Tibial nerve (tissue), 4 donors: ENCODE results near the gene PASD1.

Experiments used
- EP300 ChIP-seq, 2 donors: sonication (generic); formaldehyde crosslinking; IDR thresholded peaks; one replicate each; pipeline ENCODE4 v1.6.1; 2017; ENCODE audit warnings: antibody characterized with exemption in 2 of 2, mild to moderate bottlenecking in 1 of 2
- TF ChIP-seq, protein P1 (sequence below), 5 experiments: fragments of 200-600 bp in 3 of 5; fragments of 450-650 bp in 2 of 5; sonication (generic) in 3 of 5; IDR thresholded peaks; one replicate each; pipeline ENCODE4 v1.5.1; 2016 to 2019; ENCODE audit warnings: antibody characterized with exemption in 5 of 5, mild to moderate bottlenecking in 3 of 5, moderate library complexity in 2 of 5

DNA sequence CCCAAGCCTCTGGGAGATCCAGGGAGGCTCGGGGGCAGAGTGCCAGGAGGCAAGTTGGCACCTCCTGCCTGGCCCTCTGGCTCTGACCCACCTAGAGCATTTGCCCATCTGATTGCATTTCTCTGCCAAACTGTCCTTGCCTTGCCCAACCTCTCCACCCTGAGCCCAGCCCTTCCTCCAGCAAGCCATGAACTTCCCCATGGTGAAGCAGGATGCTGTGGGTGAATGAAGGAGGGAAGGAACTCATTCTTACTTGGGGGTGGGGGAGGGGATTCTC lies 161.8 kb downstream of the PASD1 start:
- TF ChIP-seq, protein P1, sequence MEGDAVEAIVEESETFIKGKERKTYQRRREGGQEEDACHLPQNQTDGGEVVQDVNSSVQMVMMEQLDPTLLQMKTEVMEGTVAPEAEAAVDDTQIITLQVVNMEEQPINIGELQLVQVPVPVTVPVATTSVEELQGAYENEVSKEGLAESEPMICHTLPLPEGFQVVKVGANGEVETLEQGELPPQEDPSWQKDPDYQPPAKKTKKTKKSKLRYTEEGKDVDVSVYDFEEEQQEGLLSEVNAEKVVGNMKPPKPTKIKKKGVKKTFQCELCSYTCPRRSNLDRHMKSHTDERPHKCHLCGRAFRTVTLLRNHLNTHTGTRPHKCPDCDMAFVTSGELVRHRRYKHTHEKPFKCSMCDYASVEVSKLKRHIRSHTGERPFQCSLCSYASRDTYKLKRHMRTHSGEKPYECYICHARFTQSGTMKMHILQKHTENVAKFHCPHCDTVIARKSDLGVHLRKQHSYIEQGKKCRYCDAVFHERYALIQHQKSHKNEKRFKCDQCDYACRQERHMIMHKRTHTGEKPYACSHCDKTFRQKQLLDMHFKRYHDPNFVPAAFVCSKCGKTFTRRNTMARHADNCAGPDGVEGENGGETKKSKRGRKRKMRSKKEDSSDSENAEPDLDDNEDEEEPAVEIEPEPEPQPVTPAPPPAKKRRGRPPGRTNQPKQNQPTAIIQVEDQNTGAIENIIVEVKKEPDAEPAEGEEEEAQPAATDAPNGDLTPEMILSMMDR (IDR thresholded peaks at IDR 0.05) = no peak
- no peak for TF ChIP-seq EP300 (IDR thresholded peaks at IDR 0.05)
